Ishikawa (cell line): ENCODE measurements around the gene NOS3.

Experiments
- CEBPB ChIP-seq: IDR thresholded peaks from 2 replicates; pipeline ENCODE4 v1.6.1; 2012
- CREB1 ChIP-seq: IDR thresholded peaks from 2 replicates; pipeline ENCODE4 v1.6.1; 2012; ENCODE audit warnings: low read depth
- EGR1 ChIP-seq: IDR thresholded peaks from 2 replicates; pipeline ENCODE4 v1.6.1; 2012
- EP300 ChIP-seq: IDR thresholded peaks from 2 replicates; pipeline ENCODE4 v1.6.1; 2012; ENCODE audit warnings: borderline replicate concordance
- FOXM1 ChIP-seq: IDR thresholded peaks from 2 replicates; pipeline ENCODE4 v1.6.1; 2012; ENCODE audit warnings: low read depth, borderline replicate concordance
- MAX ChIP-seq: IDR thresholded peaks from 2 replicates; pipeline ENCODE4 v1.6.1; 2012
- NFIC ChIP-seq: IDR thresholded peaks from 2 replicates; pipeline ENCODE4 v1.6.1; 2012
- RAD21 ChIP-seq: IDR thresholded peaks from 2 replicates; pipeline ENCODE4 v1.6.1; 2012; ENCODE audit warnings: low read depth
- REST ChIP-seq: IDR thresholded peaks from 2 replicates; pipeline ENCODE4 v1.6.1; 2012; ENCODE audit warnings: low read depth, mild to moderate bottlenecking
- TAF1 ChIP-seq: IDR thresholded peaks from 2 replicates; pipeline ENCODE4 v1.6.1; 2012; ENCODE audit warnings: low read depth, mild to moderate bottlenecking
- TCF12 ChIP-seq: IDR thresholded peaks from 2 replicates; pipeline ENCODE4 v1.6.1; 2012; ENCODE audit warnings: low read depth
- TEAD4 ChIP-seq: IDR thresholded peaks from 2 replicates; pipeline ENCODE4 v1.6.1; 2012
- USF1 ChIP-seq: IDR thresholded peaks from 2 replicates; pipeline ENCODE4 v1.6.1; 2012
- YY1 ChIP-seq: IDR thresholded peaks from 2 replicates; pipeline ENCODE4 v1.6.1; 2012; ENCODE audit warnings: low read depth
- ZBTB7A ChIP-seq: IDR thresholded peaks from 2 replicates; pipeline ENCODE4 v1.6.1; 2012; ENCODE audit warnings: low read depth

NOS3 gene

GRCh38 chr7:151028131-151028947 is 37.5 kb downstream of the NOS3 start, which contains the start of gene ABCB8:
Gene ABCB8 (plus strand): TSS chr7:151028450. CDS start chr7:151028516, 66 bp downstream.
- TF ChIP-seq RAD21: peak; percentile 38; the same call in 1 of the 2 replicates
- TF ChIP-seq TEAD4: peak; percentile 88
- no peak for TF ChIP-seq EP300
- TF ChIP-seq USF1: peak; percentile 38; the same call in 1 of the 2 replicates
- TF ChIP-seq NFIC: no peak
- TF ChIP-seq FOXM1: no peak
- peak; percentile 67 for TF ChIP-seq TAF1
- TF ChIP-seq YY1: peak; percentile 79
- peak; percentile 28 for TF ChIP-seq CREB1
- TF ChIP-seq ZBTB7A: 0 out of 2 replicates have a peak, but pooled peaks have one; percentile 55
- TF ChIP-seq EGR1: no peak
- TF ChIP-seq TCF12: peak; percentile 76
- TF ChIP-seq REST: no peak
- peak; percentile 77 for TF ChIP-seq MAX
- TF ChIP-seq CEBPB: no peak

GRCh38 chr7:151028948-151029501 is 38.2 kb downstream of the NOS3 start:
- TF ChIP-seq REST (no peak), ZBTB7A (0 out of 2 replicates have a peak, but pooled peaks have one; percentile 12)

- TF ChIP-seq TEAD4 (no peak), CEBPB (no peak), ZBTB7A (no peak), TAF1 (no peak), TCF12 (no peak), CREB1 (no peak), NFIC (no peak), EP300 (no peak), RAD21 (no peak), FOXM1 (no peak), EGR1 (no peak), USF1 (no peak), REST (no peak), YY1 (no peak), MAX (no peak)
These were observed 40.2 kb downstream of the NOS3 start for GRCh38 chr7:151031011-151031410.
